MM.1S (cell line): ENCODE data around the gene LHX5.

Experiments
- EZH2 ChIP-seq: fragments of 300-600 bp; sonication (generic); optimal IDR thresholded peaks from 2 replicates; pipeline ENCODE3; 2017; ENCODE audit warnings: low read depth, mild to moderate bottlenecking, antibody characterized with exemption, low read length, mixed read lengths
- TF ChIP-seq, protein P1 (sequence below): fragments of 300-600 bp; sonication (generic); IDR thresholded peaks from 2 replicates; pipeline ENCODE4 v1.5.1; 2016; ENCODE audit warnings: antibody characterized with exemption, low read length, mixed read lengths

DNA sequence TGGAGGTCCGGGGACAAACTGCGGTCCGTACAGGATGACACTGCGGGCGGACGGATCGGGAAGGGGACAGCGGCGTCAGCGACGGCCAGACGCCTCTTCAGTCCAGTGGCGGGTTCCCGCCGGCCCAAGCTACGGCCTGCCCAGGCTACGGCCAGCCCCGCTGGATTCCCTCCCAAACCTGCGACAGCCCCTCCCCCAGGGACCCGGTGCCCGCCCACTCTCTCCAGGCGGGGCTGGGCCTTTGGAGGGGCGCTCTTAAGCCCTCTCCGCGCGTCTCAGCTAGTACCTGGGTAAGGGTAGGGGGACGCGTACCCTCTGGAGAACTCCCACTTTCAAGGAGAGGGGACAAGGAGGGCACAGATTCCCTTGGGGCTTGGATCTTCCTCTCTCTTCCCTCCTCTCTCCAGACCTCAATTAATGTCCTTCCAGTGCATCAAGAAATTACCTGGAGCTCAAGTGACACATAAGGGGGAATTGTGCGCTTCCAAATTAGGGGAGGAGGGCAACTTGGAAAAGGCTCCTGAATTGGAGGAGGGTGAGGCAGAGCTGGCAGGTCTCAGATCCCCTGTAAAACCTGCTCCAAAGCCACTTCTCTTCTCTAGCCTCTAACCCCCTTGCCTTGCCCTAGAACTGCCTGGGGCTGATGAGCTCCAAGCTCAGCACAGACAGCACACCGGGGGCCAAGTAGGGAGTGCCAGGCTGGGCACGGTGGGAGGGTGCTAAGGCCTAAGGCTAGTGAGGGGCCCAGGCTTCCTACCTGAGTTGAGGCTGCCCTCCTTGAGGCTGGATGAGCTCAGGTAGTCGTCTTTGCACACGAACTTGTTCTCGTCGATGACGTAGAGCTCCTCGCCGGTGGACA lies 3.1 kb downstream of the LHX5 start:
- no peak for TF ChIP-seq EZH2
- TF ChIP-seq, protein P1, sequence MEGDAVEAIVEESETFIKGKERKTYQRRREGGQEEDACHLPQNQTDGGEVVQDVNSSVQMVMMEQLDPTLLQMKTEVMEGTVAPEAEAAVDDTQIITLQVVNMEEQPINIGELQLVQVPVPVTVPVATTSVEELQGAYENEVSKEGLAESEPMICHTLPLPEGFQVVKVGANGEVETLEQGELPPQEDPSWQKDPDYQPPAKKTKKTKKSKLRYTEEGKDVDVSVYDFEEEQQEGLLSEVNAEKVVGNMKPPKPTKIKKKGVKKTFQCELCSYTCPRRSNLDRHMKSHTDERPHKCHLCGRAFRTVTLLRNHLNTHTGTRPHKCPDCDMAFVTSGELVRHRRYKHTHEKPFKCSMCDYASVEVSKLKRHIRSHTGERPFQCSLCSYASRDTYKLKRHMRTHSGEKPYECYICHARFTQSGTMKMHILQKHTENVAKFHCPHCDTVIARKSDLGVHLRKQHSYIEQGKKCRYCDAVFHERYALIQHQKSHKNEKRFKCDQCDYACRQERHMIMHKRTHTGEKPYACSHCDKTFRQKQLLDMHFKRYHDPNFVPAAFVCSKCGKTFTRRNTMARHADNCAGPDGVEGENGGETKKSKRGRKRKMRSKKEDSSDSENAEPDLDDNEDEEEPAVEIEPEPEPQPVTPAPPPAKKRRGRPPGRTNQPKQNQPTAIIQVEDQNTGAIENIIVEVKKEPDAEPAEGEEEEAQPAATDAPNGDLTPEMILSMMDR, result no peak
